Neuronal stem cell (in vitro differentiated cells): ENCODE data around the gene CDCA4.

ENCODE experiments used
- DNase-seq: peaks from one replicate; pipeline ENCODE4 v3.0.0-alpha.2; 2013; ENCODE audit warnings: low spot score
- H2AFZ ChIP-seq: one replicate; pipeline ENCODE4 v1.6.1; 2013; ENCODE audit warnings: mild to moderate bottlenecking, low read length, inconsistent platforms
- H2AK5ac ChIP-seq: 2 replicates; pipeline ENCODE4 v1.6.1; 2013; ENCODE audit warnings: low read depth, mild to moderate bottlenecking, inconsistent platforms, low read length, moderate library complexity, mixed read lengths
- H2BK120ac ChIP-seq: 2 replicates; pipeline ENCODE4 v1.6.1; 2013; ENCODE audit warnings: low read depth, mild to moderate bottlenecking, inconsistent platforms, low read length, moderate library complexity, mixed read lengths
- H2BK12ac ChIP-seq: one replicate; pipeline ENCODE4 v1.6.1; 2013; ENCODE audit warnings: low read length, inconsistent platforms
- H2BK15ac ChIP-seq: 2 replicates; pipeline ENCODE4 v1.6.1; 2013; ENCODE audit warnings: mild to moderate bottlenecking, low read length, inconsistent platforms, mixed read lengths
- H2BK5ac ChIP-seq: one replicate; pipeline ENCODE4 v1.6.1; 2013; ENCODE audit warnings: inconsistent platforms, mild to moderate bottlenecking, low read length, moderate library complexity
- H3K14ac ChIP-seq: one replicate; pipeline ENCODE4 v1.6.1; 2013; ENCODE audit warnings: low read length, inconsistent platforms
- H3K18ac ChIP-seq: 2 replicates; pipeline ENCODE4 v1.6.1; 2013; ENCODE audit warnings: low read length, inconsistent platforms
- H3K23ac ChIP-seq: 2 replicates; pipeline ENCODE4 v1.6.1; 2013; ENCODE audit warnings: low read depth, mild to moderate bottlenecking, mixed read lengths, low read length, inconsistent platforms; ENCODE audit not compliant: poor library complexity
- H3K27ac ChIP-seq: replicated peaks from 3 replicates; pipeline ENCODE4 v1.5.1; 2013; ENCODE audit warnings: low read length, inconsistent platforms
- H3K27me3 ChIP-seq, 3 experiments: 2 replicates each; pipeline ENCODE4 v1.6.1; 2013; ENCODE audit warnings: low read length in 3 of 3, mild to moderate bottlenecking in 2 of 3, inconsistent platforms in 1 of 3, low read depth in 1 of 3, mixed read lengths in 1 of 3, moderate library complexity in 1 of 3; ENCODE audit not compliant: control insufficient read depth in 3 of 3, insufficient read depth in 3 of 3
- H3K36me3 ChIP-seq, 2 donors: replicated peaks in 1 of 2; 2 replicates each; pipeline ENCODE4 v1.6.1; 2013; ENCODE audit warnings: low read length in 2 of 2; ENCODE audit not compliant: control insufficient read depth in 2 of 2, insufficient read depth in 2 of 2
- H3K4ac ChIP-seq: 2 replicates; pipeline ENCODE4 v1.6.1; 2013; ENCODE audit warnings: inconsistent platforms, mild to moderate bottlenecking, low read length, moderate library complexity
- H3K4me1 ChIP-seq, 2 donors: 1 replicate in 1 of 2; 2 replicates in 1 of 2; pipeline ENCODE4 v1.6.1; 2013; ENCODE audit warnings: low read length in 2 of 2, low read depth in 1 of 2; ENCODE audit not compliant: control insufficient read depth in 2 of 2, insufficient read depth in 1 of 2
- H3K4me2 ChIP-seq: one replicate; pipeline ENCODE4 v1.6.1; 2013; ENCODE audit warnings: mild to moderate bottlenecking, low read length, inconsistent platforms; ENCODE audit not compliant: insufficient read depth, poor library complexity, severe bottlenecking
- H3K4me3 ChIP-seq, 2 donors: 2 replicates each; pipeline ENCODE4 v1.5.1; 2013; ENCODE audit warnings: low read length in 2 of 2, mild to moderate bottlenecking in 2 of 2, inconsistent platforms in 1 of 2, moderate library complexity in 1 of 2
- H3K79me1 ChIP-seq: one replicate; pipeline ENCODE4 v1.6.1; 2013; ENCODE audit warnings: low read depth, mild to moderate bottlenecking, inconsistent platforms, low read length, moderate library complexity
- H3K9ac ChIP-seq: one replicate; pipeline ENCODE4 v1.6.1; 2013; ENCODE audit warnings: mild to moderate bottlenecking, low read depth, low read length, inconsistent platforms; ENCODE audit not compliant: poor library complexity
- H3K9me3 ChIP-seq, 2 donors: replicated peaks in 1 of 2; 2 replicates each; pipeline versions ENCODE3 to v1.6.1; 2013; ENCODE audit warnings: low read length in 2 of 2, mild to moderate bottlenecking in 2 of 2, inconsistent platforms in 1 of 2, low read depth in 1 of 2, mixed read lengths in 1 of 2, moderate library complexity in 1 of 2; ENCODE audit not compliant: control insufficient read depth in 2 of 2, insufficient read depth in 1 of 2
- H4K8ac ChIP-seq: one replicate; pipeline ENCODE4 v1.6.1; 2013; ENCODE audit warnings: low read depth, mild to moderate bottlenecking, inconsistent platforms, low read length, moderate library complexity
- H4K91ac ChIP-seq: one replicate; pipeline ENCODE4 v1.6.1; 2013; ENCODE audit warnings: low read length, low read depth, mild to moderate bottlenecking, inconsistent platforms; ENCODE audit not compliant: poor library complexity
- WGBS, 2 donors: extraction: QIAGEN DNeasy Blood & Tissue Kit; methylation state at CpG; one replicate each; pipeline ENCODE4 v1.1.7; 2013; ENCODE audit warnings: missing lambda C conversion rate in 2 of 2, mixed read lengths in 1 of 2; ENCODE audit not compliant: insufficient read length in 2 of 2, insufficient replicate concordance in 1 of 2; ENCODE audit errors: extremely low coverage in 2 of 2; 5-methylcytosine and 5-hydroxymethylcytosine counted together

Gene CDCA4

DNA sequence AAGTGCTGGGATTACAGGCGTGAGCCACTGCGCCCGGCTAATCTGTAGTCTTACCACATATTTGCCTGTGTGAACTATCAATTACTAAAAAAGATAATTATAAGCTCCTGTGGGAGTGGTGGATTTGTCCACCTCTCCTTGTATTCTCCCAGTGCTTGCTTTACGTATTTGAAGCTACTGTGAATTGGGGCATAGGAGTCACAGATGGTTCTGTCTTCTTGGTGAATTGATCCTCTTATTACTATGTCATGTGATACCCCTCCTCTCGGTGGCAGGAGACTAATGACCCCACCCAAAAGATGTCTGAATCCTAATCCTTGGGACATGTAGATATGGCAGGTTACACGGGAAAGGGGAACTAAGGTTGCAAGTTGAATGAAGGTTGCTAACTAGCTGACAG lies 32.5 kb upstream of the CDCA4 start:
- Histone ChIP-seq H3K27ac (no peak overlapping the region), H2BK12ac (no peak overlapping the region), H2BK15ac (no peak overlapping the region), H3K4me2 (no peak overlapping the region), H3K9ac (no peak overlapping the region), H3K27me3 (peaks cover 4 to 50% (median 18%) of the 10 kb centered on the region in 3 experiments), H3K18ac (no peak overlapping the region), H2BK5ac (no peak overlapping the region), H4K8ac (no peak overlapping the region), H2AFZ (no peak overlapping the region), H3K79me1 (no peaks in the 10 kb centered on the region), H3K4me1 (peaks cover 0 to 10% of the 10 kb centered on the region in 2 donors), H3K36me3 (no peaks in the 10 kb centered on the region), H3K4ac (no peak overlapping the region), H3K9me3 (peaks cover 0 to 4% of the 10 kb centered on the region in 2 donors), H3K23ac (no peak overlapping the region), H2BK120ac (no peak overlapping the region), H2AK5ac (no peak overlapping the region), H3K14ac (no peak overlapping the region), H4K91ac (no peak overlapping the region), H3K4me3 (no peak overlapping the region)
- WGBS, 2 donors, result no CpG with 5 or more reads among the region's 6 CpGs
- no peak for DNase-seq

DNA sequence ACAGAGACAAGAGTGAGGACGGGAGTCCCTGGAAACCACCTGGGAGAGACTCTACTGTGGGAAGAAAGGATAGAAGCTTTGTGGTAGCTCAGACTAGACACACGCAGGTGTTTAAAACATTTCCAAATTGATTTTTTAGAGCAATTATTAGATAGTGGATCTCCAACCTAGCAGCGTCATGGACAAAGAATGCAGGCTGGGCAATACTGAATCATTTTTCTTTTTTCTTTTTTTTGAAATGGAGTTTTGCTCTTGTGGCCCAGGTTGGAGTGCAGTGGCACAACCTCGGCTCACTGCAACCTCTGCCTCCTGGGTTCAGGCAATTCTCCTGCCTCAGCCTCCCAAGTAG lies 31.2 kb upstream of the CDCA4 start:
- no peak for DNase-seq
- no peak overlapping the region for H3K9ac ChIP-seq
- H3K14ac ChIP-seq, result peak overlapping the region; percentile 14
- no peak overlapping the region for H2BK5ac ChIP-seq
- peak overlapping the region; percentile 2 for H3K23ac ChIP-seq
- H3K4me2 ChIP-seq, result no peak overlapping the region
- H3K27me3 ChIP-seq, result peaks cover 4 to 55% (median 18%) of the 10 kb centered on the region in 3 experiments
- no peak overlapping the region for H3K18ac ChIP-seq
- peaks cover 0 to 10% of the 10 kb centered on the region in 2 donors for H3K4me1 ChIP-seq
- peak overlapping the region; percentile 7 for H2BK15ac ChIP-seq
- no peak overlapping the region for H2AK5ac ChIP-seq
- no peak overlapping the region for H3K4ac ChIP-seq
- H3K9me3 ChIP-seq, result peaks cover 0 to 4% of the 10 kb centered on the region in 2 donors
- H3K4me3 ChIP-seq, result no peak overlapping the region
- no peak overlapping the region for H3K27ac ChIP-seq
- H4K91ac ChIP-seq, result no peak overlapping the region
- no peak overlapping the region for H4K8ac ChIP-seq
- H2AFZ ChIP-seq, result no peak overlapping the region
- no peak overlapping the region for H2BK12ac ChIP-seq
- H2BK120ac ChIP-seq, result no peak overlapping the region
- no CpG with 5 or more reads among the region's 4 CpGs for WGBS, 2 donors
- H3K36me3 ChIP-seq, result no peaks in the 10 kb centered on the region
- H3K79me1 ChIP-seq, result peaks cover 3% of the 10 kb centered on the region

DNA sequence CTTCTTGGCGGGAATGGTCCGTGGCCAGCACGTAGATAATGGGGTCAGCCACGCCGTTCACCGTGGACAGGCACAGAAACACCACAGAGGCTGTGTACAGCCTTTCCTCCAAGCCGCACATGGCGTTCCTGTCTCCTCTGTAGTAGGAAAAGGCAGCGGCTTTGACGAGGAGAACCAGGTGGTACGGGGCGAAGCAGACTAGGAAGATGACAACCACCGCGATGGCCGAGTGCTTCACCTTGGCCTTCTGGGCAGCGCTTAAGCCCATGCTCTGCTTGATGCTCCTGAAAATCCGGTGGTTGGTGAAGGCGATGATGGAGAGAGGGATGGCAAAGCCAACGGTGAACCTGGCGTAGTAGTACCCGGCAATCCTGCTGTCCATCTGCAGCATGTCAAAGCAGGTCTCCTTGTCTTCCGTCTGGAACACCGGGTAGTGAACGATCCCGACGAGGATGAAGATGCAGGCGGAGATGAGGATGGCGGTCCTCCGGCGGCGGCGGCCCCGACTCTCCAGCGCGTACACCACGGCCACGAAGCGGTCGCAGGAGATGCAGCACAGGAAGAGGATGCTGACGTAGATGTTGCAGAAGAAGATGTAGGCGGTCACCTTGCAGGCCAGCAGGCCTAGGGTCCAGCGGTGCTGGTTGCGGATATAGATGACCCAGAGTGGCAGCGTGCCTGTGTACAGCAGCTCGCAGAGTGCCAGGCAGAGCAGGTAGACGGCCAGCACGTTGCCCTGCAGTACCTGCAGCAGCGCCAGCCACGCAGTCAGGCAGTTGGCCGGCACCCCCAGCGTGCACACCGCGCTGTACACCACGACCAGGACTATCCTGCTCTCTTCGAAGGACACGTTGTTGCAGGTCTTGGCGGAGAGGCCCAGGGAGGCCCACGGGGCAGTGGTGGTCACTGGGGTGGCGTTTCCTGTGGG lies 30.6 kb upstream of the CDCA4 start:
- H3K27me3 ChIP-seq, result peaks cover 4 to 50% (median 14%) of the 10 kb centered on the region in 3 experiments
- peak overlapping the region; percentile 17 for H3K9ac ChIP-seq
- no peak overlapping the region for H3K27ac ChIP-seq
- no peaks in the 10 kb centered on the region for H3K36me3 ChIP-seq
- H3K4me3 ChIP-seq, result no peak overlapping the region
- peak overlapping the region; percentile 73 for H2BK12ac ChIP-seq
- H4K8ac ChIP-seq, result no peak overlapping the region
- no peak overlapping the region for H3K4me2 ChIP-seq
- H3K4me1 ChIP-seq, result peaks cover 0 to 9% of the 10 kb centered on the region in 2 donors
- no peak overlapping the region for H2BK5ac ChIP-seq
- peak overlapping the region; percentile 19 for H2AK5ac ChIP-seq
- H2AFZ ChIP-seq, result no peak overlapping the region
- H3K23ac ChIP-seq, result peak overlapping the region; percentile 55
- peak overlapping the region; percentile 59 for H4K91ac ChIP-seq
- WGBS, 2 donors, result no CpG with 5 or more reads among the region's 59 CpGs
- H3K4ac ChIP-seq, result peak overlapping the region; percentile 4
- DNase-seq, result no peak
- H3K14ac ChIP-seq, result peak overlapping the region; percentile 14
- H3K18ac ChIP-seq, result peak overlapping the region; percentile 2
- H3K79me1 ChIP-seq, result peaks cover 3% of the 10 kb centered on the region
- H2BK120ac ChIP-seq, result no peak overlapping the region
- peaks cover 0 to 4% of the 10 kb centered on the region in 2 donors for H3K9me3 ChIP-seq
- peak overlapping the region; percentile 21 for H2BK15ac ChIP-seq

DNA sequence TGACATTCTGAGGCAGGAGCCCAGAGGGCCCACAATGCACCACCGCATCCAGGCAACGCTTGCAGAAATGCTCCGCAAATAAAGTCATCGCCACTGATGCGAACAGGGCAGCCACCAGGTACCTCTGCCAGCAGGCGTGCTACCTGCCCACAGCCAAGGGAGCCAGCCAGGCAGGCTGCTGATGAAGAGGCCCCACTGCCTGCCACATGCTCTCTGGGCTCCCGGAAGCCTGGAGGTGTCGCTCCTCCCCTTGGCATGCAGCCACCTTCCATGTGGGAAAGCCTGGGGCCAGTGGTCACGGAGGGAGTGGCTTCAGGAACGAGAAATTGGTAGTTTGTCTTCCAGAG lies 29.6 kb upstream of the CDCA4 start:
- no peak overlapping the region for H3K4me3 ChIP-seq
- H4K8ac ChIP-seq, result no peak overlapping the region
- no peak for DNase-seq
- peaks cover 0 to 3% of the 10 kb centered on the region in 2 donors for H3K4me1 ChIP-seq
- no peak overlapping the region for H3K4me2 ChIP-seq
- no peak overlapping the region for H3K14ac ChIP-seq
- H3K27me3 ChIP-seq, result peaks cover 2 to 41% (median 5%) of the 10 kb centered on the region in 3 experiments
- H2BK15ac ChIP-seq, result peak overlapping the region; percentile 21
- H3K23ac ChIP-seq, result no peak overlapping the region
- H3K27ac ChIP-seq, result no peak overlapping the region
- peaks cover 0 to 2% of the 10 kb centered on the region in 2 donors for H3K9me3 ChIP-seq
- H3K79me1 ChIP-seq, result peaks cover 3% of the 10 kb centered on the region
- no peak overlapping the region for H2AFZ ChIP-seq
- H3K4ac ChIP-seq, result no peak overlapping the region
- H3K9ac ChIP-seq, result peak overlapping the region; percentile 60
- peak overlapping the region; percentile 38 for H3K18ac ChIP-seq
- no peak overlapping the region for H2AK5ac ChIP-seq
- WGBS, 2 donors, result no CpG with 5 or more reads among the region's 10 CpGs
- no peak overlapping the region for H2BK120ac ChIP-seq
- H2BK12ac ChIP-seq, result no peak overlapping the region
- H3K36me3 ChIP-seq, result no peaks in the 10 kb centered on the region
- H4K91ac ChIP-seq, result no peak overlapping the region
- no peak overlapping the region for H2BK5ac ChIP-seq
